ENCODE measurements around the gene CKS1B. TPM values are rescaled to one million over a fixed set of nuclear protein-coding genes. Genes with fewer than 3 reads are reported as not detected.

The CKS1B gene
- total RNA-seq, 2 experiments from 2014 or later = 151 to 162 TPM

DNA sequence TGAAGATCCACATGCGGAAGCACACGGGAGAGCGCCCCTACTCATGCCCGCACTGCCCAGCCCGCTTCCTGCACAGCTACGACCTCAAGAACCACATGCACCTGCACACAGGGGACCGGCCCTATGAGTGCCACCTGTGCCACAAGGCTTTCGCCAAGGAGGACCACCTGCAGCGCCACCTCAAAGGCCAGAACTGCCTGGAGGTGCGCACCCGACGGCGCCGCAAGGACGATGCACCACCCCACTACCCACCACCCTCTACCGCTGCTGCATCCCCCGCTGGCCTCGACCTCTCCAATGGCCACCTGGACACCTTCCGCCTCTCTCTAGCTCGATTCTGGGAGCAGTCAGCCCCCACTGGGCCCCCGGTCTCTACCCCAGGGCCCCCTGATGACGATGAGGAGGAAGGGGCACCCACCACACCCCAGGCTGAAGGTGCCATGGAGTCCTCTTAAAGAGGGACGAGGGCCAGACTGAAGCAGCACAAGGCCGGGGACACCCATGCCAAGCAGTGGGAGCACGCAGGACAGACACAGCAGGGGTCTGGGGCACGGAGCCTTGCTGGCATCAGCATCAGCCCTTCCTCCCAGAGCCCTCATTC lies 41.9 kb downstream of the CKS1B start:
- peaks cover 61% of the 10 kb centered on the region for H3K36me3 Mint-ChIP-seq (ENCODE audit: low read depth)
- peak overlapping the region; percentile 46 for H3K4me3 Mint-ChIP-seq
- DNase-seq = peak; percentile 41
- ChIA-PET CTCF (interaction anchor here (1.3 to 8.1 kb wide), 15 partner anchors 10 to 456 kb away, joined by 3 to 139 read pairs (median 16); partner anchors contain the start of genes ADAM15, CKS1B, FLAD1 and LENEP), POLR2A (interaction anchor here (0.6 to 14.7 kb wide), 15 partner anchors 9 to 69 kb away, joined by 3 to 203 read pairs (median 4); partner anchors contain the start of genes CKS1B, EFNA4, FLAD1 and LENEP)
- peak overlapping the region; percentile 83 for H3K27ac Mint-ChIP-seq
- H3K9me3 Mint-ChIP-seq = no peaks in the 10 kb centered on the region
- peaks cover 68% of the 10 kb centered on the region for H3K4me1 Mint-ChIP-seq
- H3K27me3 Mint-ChIP-seq = no peaks in the 10 kb centered on the region

DNA sequence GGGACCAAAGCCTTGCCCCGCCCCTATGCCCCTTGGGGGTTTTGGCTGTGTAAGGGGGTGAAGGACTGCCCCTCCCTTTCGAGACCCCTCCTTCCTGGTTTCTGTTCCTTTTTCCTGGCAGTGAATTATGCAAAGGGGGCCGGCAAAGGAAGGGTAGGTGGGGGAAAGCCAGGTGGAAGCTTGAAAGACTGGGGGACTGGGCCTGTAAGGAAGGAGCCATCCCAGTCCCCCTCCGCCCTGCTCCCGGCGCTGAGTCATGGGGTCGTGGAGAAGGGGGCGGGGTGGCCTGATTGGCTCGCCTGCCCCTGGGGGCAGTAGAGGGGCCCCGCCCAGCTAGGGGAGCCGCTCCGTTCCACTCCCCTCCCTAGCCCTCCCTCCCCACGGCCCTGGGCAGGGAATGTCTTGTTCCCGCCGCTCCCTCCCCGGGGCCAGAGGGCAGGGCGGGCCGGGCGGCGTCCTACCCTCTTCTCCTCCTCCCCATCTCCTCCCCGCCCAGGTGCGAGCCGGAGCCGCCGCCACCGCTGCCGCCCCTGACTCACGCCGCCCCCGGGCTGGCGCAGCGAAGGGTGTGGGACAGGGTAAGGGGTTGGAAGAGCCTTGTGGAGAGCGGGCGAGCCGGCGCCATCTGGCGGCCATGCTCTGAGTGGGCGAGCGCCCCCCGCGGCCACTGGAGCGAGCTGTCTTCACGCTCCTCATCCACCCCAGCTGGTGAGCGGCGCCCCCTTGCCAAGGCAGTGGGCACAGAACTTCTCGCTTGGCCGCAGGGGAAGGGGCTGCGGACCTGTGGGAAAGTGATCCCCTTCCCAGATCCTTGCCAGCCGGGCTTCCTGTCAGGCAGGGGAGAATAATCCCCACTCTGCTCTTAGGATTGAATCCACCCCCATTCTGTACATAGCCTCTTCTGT lies 42.8 kb downstream of the CKS1B start:
- H3K4me3 Mint-ChIP-seq = peak overlapping the region; percentile 7
- peaks cover 56% of the 10 kb centered on the region for H3K36me3 Mint-ChIP-seq (ENCODE audit: low read depth)
- peak overlapping the region; percentile 26 for H3K27ac Mint-ChIP-seq
- peak; percentile 87 for DNase-seq
- H3K4me1 Mint-ChIP-seq = peaks cover 63% of the 10 kb centered on the region
- H3K9me3 Mint-ChIP-seq = no peaks in the 10 kb centered on the region
- ChIA-PET CTCF (interaction anchor here (0.5 to 8.1 kb wide), 25 partner anchors 11 to 457 kb away, joined by 3 to 139 read pairs (median 6); partner anchors contain the start of genes ADAM15, CKS1B, FLAD1 and LENEP), POLR2A (interaction anchor here (0.6 to 14.7 kb wide), 13 partner anchors 10 to 80 kb away, joined by 3 to 203 read pairs (median 6); partner anchors contain the start of genes CKS1B, EFNA4, FLAD1 and LENEP)
- H3K27me3 Mint-ChIP-seq = no peaks in the 10 kb centered on the region

DNA sequence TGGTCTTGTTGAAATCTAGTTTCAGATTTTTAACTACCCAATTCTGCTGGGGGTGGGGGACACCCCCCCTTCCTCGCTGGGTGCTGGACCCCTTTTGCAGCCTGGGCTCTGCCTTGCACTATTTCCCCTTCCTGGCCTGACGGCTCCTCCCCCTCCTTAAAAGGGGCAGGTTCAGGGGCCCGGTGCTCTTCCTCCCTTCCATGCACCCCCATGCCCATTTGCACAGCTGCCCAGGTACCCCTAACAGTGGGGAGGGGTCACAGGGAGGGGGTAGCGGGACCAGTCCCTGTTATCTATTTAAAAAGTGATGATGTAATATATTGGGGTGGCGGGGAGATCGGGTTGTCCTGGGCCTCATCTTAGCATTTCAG lies 43.5 kb downstream of the CKS1B start:
- POLR2A ChIA-PET = interaction anchor here (0.8 to 14.7 kb wide), 8 partner anchors 11 to 81 kb away, joined by 3 to 203 read pairs (median 12); partner anchors contain the start of genes CKS1B, FLAD1, LENEP and PBXIP1
- Mint-ChIP-seq H3K9me3 (no peaks in the 10 kb centered on the region), H3K4me3 (no peak overlapping the region), H3K27me3 (no peaks in the 10 kb centered on the region), H3K36me3 (ENCODE audit: low read depth) (peaks cover 50% of the 10 kb centered on the region), H3K27ac (peak overlapping the region; percentile 26), H3K4me1 (peaks cover 58% of the 10 kb centered on the region)
- DNase-seq = no peak
- CTCF ChIA-PET = interaction anchor here (0.5 to 8.1 kb wide), 22 partner anchors 10 to 458 kb away, joined by 3 to 139 read pairs (median 8); partner anchors contain the start of genes ADAM15, CKS1B, FLAD1 and LENEP

DNA sequence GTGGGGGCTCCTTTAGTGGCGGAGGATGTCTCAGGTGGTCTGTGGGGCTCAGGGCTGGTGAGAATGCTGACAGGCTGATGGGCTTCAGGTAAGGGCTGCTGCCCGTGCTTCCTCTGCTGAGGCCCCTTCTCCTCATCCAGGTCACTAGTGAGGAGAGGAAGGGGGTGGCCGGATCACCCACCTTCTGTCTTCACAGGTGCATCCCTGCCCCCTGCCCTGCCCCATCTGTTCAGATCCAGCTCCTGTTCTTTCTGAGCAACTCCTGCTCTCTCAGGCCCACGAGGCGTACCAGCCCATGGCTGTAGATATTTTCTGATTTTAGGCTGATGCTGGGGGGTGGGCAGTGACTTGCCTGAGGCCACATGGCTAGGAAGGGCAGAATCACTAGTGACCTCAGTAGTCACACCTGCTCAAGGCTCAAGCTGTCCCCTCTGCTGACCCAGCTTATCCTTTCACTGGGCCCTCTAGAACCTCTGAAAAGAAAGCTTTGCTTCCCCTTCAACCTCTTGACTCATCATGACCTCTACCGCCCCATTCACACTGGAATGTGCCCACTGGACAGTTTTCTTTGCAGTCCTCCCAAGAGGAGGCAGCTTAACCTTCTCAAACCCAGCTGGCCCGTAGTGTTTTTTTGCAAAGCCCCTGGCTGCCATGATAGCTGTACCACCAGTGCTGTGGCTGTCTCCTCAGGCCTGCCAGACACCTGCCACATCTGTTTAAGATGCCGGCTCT lies 44.3 kb downstream of the CKS1B start:
- H3K9me3 Mint-ChIP-seq = no peaks in the 10 kb centered on the region
- no peak for DNase-seq
- H3K4me3 Mint-ChIP-seq = no peak overlapping the region
- peaks cover 43% of the 10 kb centered on the region for H3K36me3 Mint-ChIP-seq (ENCODE audit: low read depth)
- ChIA-PET CTCF (interaction anchor here (0.6 to 8.1 kb wide), 10 partner anchors 12 to 150 kb away, joined by 3 to 139 read pairs (median 6); partner anchors contain the start of genes CKS1B, FLAD1, LENEP and ZBTB7B), POLR2A (interaction anchor here (1.0 to 14.7 kb wide), 3 partner anchors 20 to 65 kb away, joined by 3 to 203 read pairs (median 43); partner anchors contain the start of genes FLAD1, LENEP and ZBTB7B)
- no peak overlapping the region for H3K27ac Mint-ChIP-seq
- H3K4me1 Mint-ChIP-seq = peaks cover 50% of the 10 kb centered on the region
- no peaks in the 10 kb centered on the region for H3K27me3 Mint-ChIP-seq

DNA sequence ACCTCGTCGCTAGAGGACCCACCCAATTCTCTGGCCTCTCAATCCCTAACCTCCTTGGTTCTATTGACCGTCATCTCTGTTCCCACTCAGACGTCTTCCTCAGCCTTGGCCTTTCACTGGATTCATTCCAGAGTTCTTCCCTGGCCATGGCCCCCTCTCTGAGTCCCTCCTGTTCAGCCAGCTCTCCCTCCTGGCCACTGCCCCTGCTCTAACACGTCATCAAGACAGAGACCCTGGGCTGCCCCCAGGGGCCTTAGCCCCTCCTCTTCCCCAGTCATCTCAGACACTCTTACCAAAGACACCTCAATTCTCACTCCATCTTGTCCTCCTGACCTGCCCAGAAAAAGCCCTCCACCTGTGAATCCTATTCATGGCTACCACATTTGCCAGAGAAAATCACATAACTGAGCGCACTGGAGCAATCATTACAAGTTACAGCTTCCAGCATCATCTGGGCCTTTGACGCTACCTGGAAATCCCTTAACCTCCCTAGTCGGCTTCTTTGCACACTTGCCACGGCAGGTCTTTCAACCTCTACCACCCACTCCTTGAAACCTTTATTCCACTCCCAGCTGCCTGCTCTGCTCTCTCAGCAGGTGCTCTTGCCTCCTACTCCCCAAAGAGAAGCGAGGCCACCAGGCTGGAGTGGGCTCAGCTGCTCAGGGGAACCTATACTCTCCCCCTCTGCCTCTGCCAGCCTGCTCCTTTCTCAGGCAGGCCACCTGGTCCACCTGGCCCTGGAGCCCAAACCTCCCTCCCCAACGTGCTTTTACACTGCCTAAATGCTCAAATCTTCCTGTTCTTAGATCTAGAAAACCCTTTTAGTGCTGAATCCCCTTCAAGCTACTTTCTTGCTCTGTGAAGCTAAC lies 45.1 kb downstream of the CKS1B start:
- no peak for DNase-seq
- Mint-ChIP-seq H3K4me3 (no peak overlapping the region), H3K27me3 (no peaks in the 10 kb centered on the region), H3K36me3 (ENCODE audit: low read depth) (peaks cover 35% of the 10 kb centered on the region), H3K4me1 (peaks cover 41% of the 10 kb centered on the region), H3K27ac (no peak overlapping the region), H3K9me3 (no peaks in the 10 kb centered on the region)
- POLR2A ChIA-PET = interaction anchor here (1.0 to 14.7 kb wide), 5 partner anchors 9 to 66 kb away, joined by 3 to 203 read pairs (median 6); partner anchors contain the start of genes CKS1B, FLAD1, LENEP and ZBTB7B
- CTCF ChIA-PET = interaction anchor here (0.7 to 8.1 kb wide), 9 partner anchors 9 to 66 kb away, joined by 3 to 139 read pairs (median 6); partner anchors contain the start of genes FLAD1, LENEP and ZBTB7B

DNA sequence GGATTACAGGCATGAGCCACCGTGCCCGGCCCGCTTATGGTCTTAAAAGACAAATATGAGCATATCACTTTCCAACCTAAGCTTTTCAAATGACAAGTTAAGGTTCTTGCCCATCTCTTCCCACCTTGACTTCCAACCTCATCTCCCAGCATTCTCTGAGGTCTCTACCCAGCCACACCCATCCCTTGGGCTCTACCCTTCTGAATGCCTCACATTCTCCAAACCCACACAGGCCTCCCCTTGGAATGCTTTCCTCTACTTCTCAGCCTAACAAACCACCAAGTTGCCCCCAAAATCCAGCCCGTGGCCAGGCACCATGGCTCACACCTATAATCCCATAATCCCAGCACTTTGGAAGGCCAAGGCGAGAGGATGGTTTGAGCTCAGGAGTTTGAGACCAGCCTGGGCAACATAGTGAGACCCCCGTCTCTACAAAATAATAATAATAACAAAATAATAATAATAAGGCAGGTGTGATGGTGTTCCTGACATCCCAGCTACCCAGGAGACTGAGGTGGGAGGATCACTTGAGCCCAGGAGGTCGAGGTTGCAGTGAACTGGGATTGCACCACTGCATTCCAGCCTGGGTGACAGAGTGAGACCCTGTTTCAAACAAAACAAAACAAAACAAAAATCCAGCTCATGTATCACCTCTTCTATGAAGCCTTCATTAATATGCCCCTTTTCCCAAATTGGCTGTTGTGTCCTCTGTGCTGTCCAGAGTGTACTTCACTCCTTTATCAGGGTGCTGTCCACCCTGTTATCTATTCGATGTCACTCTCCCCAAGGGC lies 47.9 kb downstream of the CKS1B start:
- DNase-seq = no peak
- Mint-ChIP-seq H3K4me1 (peaks cover 18% of the 10 kb centered on the region), H3K4me3 (no peak overlapping the region), H3K36me3 (ENCODE audit: low read depth) (peaks cover 20% of the 10 kb centered on the region), H3K27me3 (no peaks in the 10 kb centered on the region), H3K27ac (no peak overlapping the region), H3K9me3 (no peaks in the 10 kb centered on the region)
- CTCF ChIA-PET = interaction anchor here (0.6 to 2.9 kb wide), 7 partner anchors 8 to 98 kb away, joined by 3 to 11 read pairs (median 3); partner anchors contain the start of gene ADAM15
- POLR2A ChIA-PET = interaction anchor here (0.5 to 1.7 kb wide), 8 partner anchors 8 to 414 kb away, joined by 3 to 5 read pairs (median 3); partner anchors contain the start of gene PYGO2

DNA sequence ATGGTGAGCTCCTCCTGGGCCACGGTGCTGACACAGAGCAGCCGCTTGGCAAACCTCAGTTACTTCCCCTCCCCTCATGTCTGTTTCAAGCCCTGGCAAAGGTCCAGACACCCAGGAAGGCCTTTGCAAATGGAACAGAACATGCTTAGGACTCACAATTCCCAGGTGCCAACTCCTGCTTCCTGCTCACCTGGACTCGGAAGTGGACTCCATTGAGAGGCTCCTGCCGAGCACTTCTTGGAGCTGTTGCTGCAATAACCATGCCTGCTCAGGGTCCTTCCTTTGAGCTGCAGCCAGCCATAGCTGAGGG lies 48.4 kb downstream of the CKS1B start:
- Mint-ChIP-seq H3K4me3 (no peak overlapping the region), H3K27me3 (no peaks in the 10 kb centered on the region), H3K9me3 (no peaks in the 10 kb centered on the region), H3K36me3 (ENCODE audit: low read depth) (peaks cover 19% of the 10 kb centered on the region), H3K27ac (no peak overlapping the region), H3K4me1 (peaks cover 14% of the 10 kb centered on the region)
- POLR2A ChIA-PET = interaction anchor here (0.5 to 1.7 kb wide), 6 partner anchors 9 to 414 kb away, joined by 3 to 5 read pairs (median 3); partner anchors contain the start of gene PYGO2
- DNase-seq = no peak
- CTCF ChIA-PET = interaction anchor here (0.6 to 2.9 kb wide), 6 partner anchors 9 to 99 kb away, joined by 3 to 11 read pairs (median 3); partner anchors contain the start of gene ADAM15

DNA sequence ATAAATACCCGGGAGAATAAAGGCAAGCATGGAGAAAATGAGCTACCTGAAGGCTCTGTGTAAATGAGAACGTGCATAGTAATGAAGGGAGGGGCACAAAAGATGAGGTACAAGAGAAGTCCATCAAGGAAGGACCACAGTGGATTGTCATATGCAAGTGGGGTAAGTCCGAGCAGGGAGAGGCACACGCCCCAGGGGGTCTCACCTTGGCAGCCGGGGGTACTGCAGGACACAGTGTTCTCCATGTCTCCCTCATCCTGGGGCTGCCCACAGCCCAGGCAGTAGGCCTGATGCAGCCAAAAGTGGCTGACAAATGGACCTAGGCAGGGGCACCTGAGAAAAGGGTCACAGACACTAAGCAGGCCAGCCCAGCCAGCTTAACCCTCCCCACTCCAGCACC lies 49.1 kb downstream of the CKS1B start:
- Mint-ChIP-seq H3K4me1 (peaks cover 11% of the 10 kb centered on the region), H3K27ac (no peak overlapping the region), H3K9me3 (no peaks in the 10 kb centered on the region), H3K36me3 (ENCODE audit: low read depth) (peaks cover 16% of the 10 kb centered on the region), H3K27me3 (no peaks in the 10 kb centered on the region), H3K4me3 (no peak overlapping the region)
- ChIA-PET POLR2A (interaction anchor here (1.1 to 1.7 kb wide), 2 partner anchors 10 to 12 kb away, joined by 3 to 5 read pairs; no protein-coding TSS in a partner anchor), CTCF (interaction anchor here (0.9 to 2.9 kb wide), 2 partner anchors 24 to 61 kb away, joined by 3 to 11 read pairs; no protein-coding TSS in a partner anchor)
- no peak for DNase-seq

DNA sequence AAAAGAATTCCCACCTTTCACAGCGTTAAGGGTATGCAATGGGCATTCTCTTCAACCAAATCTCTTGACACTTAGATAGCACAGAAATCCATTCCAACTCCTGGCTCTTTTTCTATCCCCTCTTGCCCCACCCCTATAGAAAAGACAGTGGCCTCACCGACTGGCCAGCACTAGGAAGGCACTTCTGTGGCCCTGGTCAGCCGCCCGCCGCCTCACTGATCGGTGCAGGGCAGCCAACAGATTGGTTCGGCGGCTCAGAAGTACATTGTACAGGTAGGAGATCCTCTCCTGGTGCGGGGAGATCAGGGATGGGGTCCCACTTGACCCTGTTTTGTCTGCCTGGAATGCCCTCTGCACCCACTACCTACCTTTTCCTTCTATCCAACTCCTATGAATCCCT lies 49.8 kb downstream of the CKS1B start:
- Mint-ChIP-seq H3K36me3 (ENCODE audit: low read depth) (peaks cover 9% of the 10 kb centered on the region), H3K9me3 (no peaks in the 10 kb centered on the region), H3K27me3 (peaks cover 2% of the 10 kb centered on the region), H3K4me1 (peaks cover 9% of the 10 kb centered on the region), H3K27ac (no peak overlapping the region), H3K4me3 (no peak overlapping the region)
- POLR2A ChIA-PET = no interaction called here
- DNase-seq = no peak
- CTCF ChIA-PET = interaction anchor here (0.7 kb wide), 2 partner anchors 54 to 148 kb away, joined by 3 to 4 read pairs; partner anchors contain the start of gene KRTCAP2

DNA sequence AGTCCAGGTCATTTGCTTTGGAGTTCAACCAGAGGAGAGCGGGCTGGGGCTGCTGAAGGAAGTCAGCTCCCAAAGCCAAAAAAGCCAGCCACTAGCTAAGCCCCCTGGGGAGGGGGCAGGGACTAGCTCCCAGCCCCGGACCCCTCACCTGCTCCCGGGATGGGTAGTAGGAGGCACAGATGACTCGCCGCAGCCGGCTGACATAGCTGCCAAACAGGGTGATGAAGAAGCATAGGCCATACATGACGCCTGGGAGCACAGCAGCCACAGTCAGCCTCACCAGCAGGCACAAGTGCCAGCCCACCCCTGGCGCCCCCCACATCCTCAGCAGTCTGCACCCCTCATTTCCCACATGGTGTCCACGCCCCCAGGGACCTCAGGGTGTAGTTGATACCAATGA lies 51.7 kb downstream of the CKS1B start:
- ChIA-PET POLR2A (no interaction called here), CTCF (no interaction called here)
- H3K27me3 Mint-ChIP-seq = peaks cover 2% of the 10 kb centered on the region
- no peaks in the 10 kb centered on the region for H3K9me3 Mint-ChIP-seq
- no peaks in the 10 kb centered on the region for H3K36me3 Mint-ChIP-seq (ENCODE audit: low read depth)
- H3K27ac Mint-ChIP-seq = no peak overlapping the region
- peaks cover 4% of the 10 kb centered on the region for H3K4me1 Mint-ChIP-seq
- DNase-seq = no peak
- no peak overlapping the region for H3K4me3 Mint-ChIP-seq

DNA sequence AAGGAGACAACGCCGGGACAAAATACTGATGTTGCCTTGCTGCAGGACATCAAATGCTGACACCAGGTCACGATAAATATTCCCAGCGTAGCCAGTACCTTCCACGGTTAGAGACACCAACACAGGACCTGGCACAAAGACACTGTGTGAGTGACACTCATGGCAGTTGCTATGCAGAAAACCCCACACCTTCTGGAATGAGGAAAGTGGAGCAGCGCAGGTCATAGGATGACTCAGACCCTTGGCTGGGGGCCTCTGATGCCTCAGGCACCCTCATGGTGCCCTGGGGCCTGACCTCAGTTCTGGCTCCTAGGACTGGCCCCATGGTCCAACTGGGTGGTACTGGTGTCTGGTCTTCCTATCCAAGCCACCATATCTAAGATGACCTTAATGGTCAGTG lies 52.1 kb downstream of the CKS1B start:
- H3K4me3 Mint-ChIP-seq = no peak overlapping the region
- no peak overlapping the region for H3K27ac Mint-ChIP-seq
- CTCF ChIA-PET = no interaction called here
- no peaks in the 10 kb centered on the region for H3K36me3 Mint-ChIP-seq (ENCODE audit: low read depth)
- no peak for DNase-seq
- H3K27me3 Mint-ChIP-seq = peaks cover 2% of the 10 kb centered on the region
- POLR2A ChIA-PET = no interaction called here
- peaks cover 2% of the 10 kb centered on the region for H3K4me1 Mint-ChIP-seq
- no peaks in the 10 kb centered on the region for H3K9me3 Mint-ChIP-seq
